AG04449 (cell line): Measurements from ENCODE around the gene KRTAP10-4.

Experiments
- CTCF ChIA-PET: fragments of 350-600 bp; formaldehyde crosslinking; extraction: SDS; loops from one replicate; lab custom pipeline; 2021; ENCODE audit warnings: antibody characterized with exemption; lab: Yijun Ruan, JAX
- POLR2A ChIA-PET: fragments of 400-600, 350-600 bp; formaldehyde crosslinking; extraction: SDS; loops from one replicate; lab custom pipeline; 2020; ENCODE audit warnings: antibody characterized with exemption, inconsistent platforms; lab: Yijun Ruan, JAX
- DNase-seq: peaks from one replicate; pipeline ENCODE4 v3.0.0-alpha.2; 2010; ENCODE audit warnings: low read depth, low spot score
- H3K4me3 ChIP-seq: 2 replicates; pipeline ENCODE4 v1.5.1; 2011; ENCODE audit warnings: low read depth, mild to moderate bottlenecking, control low read depth, low read length
- CTCF ChIP-seq: IDR thresholded peaks from one replicate; pipeline ENCODE4 v1.5.1; 2011; ENCODE audit warnings: mild to moderate bottlenecking, moderate library complexity, low read length, control low read depth, inconsistent platforms; ENCODE audit not compliant: insufficient read depth; ENCODE audit errors: missing control alignments

Gene KRTAP10-4

DNA sequence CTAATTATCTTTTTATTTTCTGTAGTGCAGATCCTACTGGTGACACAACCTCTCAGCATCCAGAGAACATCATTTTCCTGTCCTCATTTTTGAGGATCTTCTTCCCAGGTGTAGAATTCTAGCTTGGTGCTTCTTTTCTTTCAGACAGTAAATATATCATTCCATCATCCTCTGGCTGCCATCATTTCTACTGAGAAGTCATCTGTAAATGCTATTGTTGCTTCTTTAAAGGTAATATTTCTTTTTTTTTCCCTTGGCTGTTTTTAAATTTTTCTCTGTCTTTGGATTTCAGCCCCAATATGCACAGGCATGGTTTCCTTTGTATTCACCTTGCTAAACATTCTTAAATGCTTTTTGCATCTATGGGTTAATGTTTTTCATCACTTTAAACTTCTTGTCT, 50.0 kb downstream of the KRTAP10-4 start:
- ChIA-PET CTCF (no interaction called here), POLR2A (no interaction called here)
- DNase-seq = no peak
- no peak for TF ChIP-seq CTCF
- no peak overlapping the region for H3K4me3 ChIP-seq
